ENCODE results near the gene KCNMB3. TPM values are rescaled to one million over a fixed set of nuclear protein-coding genes. Genes with fewer than 3 reads are reported as not detected.

The KCNMB3 gene, protein sequence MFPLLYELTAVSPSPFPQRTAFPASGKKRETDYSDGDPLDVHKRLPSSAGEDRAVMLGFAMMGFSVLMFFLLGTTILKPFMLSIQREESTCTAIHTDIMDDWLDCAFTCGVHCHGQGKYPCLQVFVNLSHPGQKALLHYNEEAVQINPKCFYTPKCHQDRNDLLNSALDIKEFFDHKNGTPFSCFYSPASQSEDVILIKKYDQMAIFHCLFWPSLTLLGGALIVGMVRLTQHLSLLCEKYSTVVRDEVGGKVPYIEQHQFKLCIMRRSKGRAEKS
- polyA plus RNA-seq (0.16 TPM in 1 of 2 replicates, not detected in the other), polyA minus RNA-seq (0.73 and 1.0 TPM in 2 replicates)

DNA sequence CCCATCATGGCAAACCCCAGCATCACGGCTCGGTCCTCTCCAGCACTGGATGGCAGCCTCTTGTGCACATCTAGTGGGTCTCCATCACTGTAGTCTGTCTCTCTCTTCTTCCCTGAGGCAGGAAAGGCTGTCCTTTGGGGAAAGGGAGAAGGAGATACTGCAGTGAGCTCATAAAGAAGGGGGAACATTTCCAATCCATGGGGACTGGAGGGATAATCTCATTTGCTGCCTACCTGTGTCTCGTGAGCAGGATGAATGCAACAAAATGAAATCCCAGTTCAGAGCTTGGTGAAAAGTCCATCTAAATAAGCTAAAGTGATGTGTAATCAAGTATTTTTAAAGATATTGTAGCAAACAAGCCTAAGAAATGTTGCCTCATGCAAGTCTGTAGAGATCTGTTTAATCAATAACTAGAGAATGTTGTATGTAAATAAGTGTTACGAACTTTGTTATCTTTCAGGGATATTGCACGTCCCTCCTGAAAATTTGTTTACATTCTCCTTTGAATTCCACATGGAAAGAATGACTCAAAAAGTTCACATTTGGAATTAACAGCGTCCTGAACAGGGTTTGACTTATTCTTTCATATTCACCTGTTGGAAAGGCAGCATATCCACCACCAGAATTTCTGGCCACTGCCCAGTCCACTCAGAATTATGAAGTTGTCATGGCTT lies at the start of gene KCNMB3:
Gene KCNMB3, minus strand, starts transcription at position 312 of the 674 bp plus-strand sequence. Its CDS starts 124 bp downstream, at position 188.
- Histone ChIP-seq H3K4me2 (ENCODE audit: low read length) (no peak within 1 kb of the TSS), H3K4me3 (ENCODE audit: low read length) (no peak within 1 kb of the TSS), H3K79me2 (replicated peaks; ENCODE audit: insufficient read depth, low read length) (no peaks in the 10 kb centered on the region), H2AFZ (ENCODE audit: low read depth, low read length) (no peak within 1 kb of the TSS), H3K27ac (ENCODE audit: low read length) (no peak within 1 kb of the TSS), H3K9me3 (ENCODE audit: low read length) (no peaks in the 10 kb centered on the region), H3K9ac (ENCODE audit: low read length) (no peak within 1 kb of the TSS), H3K9me2 (ENCODE audit: insufficient read depth, low read length) (no peaks in the 10 kb centered on the region), H3K36me3 (ENCODE audit: insufficient read depth, low read length) (no peaks in the 10 kb centered on the region), H3K27me3 (ENCODE audit: insufficient read depth, low read depth, low read length) (no peaks in the 10 kb centered on the region), H4K20me1 (ENCODE audit: insufficient read depth) (no peaks in the 10 kb centered on the region), H3F3A (ENCODE audit: insufficient read depth, low read length, poor library complexity, severe bottlenecking) (no peaks in the 10 kb centered on the region)
- TF ChIP-seq, protein P1, sequence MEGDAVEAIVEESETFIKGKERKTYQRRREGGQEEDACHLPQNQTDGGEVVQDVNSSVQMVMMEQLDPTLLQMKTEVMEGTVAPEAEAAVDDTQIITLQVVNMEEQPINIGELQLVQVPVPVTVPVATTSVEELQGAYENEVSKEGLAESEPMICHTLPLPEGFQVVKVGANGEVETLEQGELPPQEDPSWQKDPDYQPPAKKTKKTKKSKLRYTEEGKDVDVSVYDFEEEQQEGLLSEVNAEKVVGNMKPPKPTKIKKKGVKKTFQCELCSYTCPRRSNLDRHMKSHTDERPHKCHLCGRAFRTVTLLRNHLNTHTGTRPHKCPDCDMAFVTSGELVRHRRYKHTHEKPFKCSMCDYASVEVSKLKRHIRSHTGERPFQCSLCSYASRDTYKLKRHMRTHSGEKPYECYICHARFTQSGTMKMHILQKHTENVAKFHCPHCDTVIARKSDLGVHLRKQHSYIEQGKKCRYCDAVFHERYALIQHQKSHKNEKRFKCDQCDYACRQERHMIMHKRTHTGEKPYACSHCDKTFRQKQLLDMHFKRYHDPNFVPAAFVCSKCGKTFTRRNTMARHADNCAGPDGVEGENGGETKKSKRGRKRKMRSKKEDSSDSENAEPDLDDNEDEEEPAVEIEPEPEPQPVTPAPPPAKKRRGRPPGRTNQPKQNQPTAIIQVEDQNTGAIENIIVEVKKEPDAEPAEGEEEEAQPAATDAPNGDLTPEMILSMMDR (IDR thresholded peaks at IDR 0.05; ENCODE audit: poor library complexity, severe bottlenecking): no peak
- TF ChIP-seq POLR2AphosphoS5 (IDR thresholded peaks at IDR 0.05) (no peak), RAD21 (conservative IDR thresholded peaks at IDR 0.05) (no peak), EP300 (conservative IDR thresholded peaks at IDR 0.05; ENCODE audit: poor library complexity, severe bottlenecking) (no peak), TAF1 (IDR thresholded peaks at IDR 0.05; ENCODE audit: low read depth) (no peak), MXI1 (conservative IDR thresholded peaks at IDR 0.05; ENCODE audit: poor library complexity, severe bottlenecking) (no peak), SMC3 (conservative IDR thresholded peaks at IDR 0.05; ENCODE audit: poor library complexity) (no peak), EZH2 (IDR thresholded peaks at IDR 0.05; ENCODE audit: borderline replicate concordance, insufficient read depth, low read length, poor library complexity, severe bottlenecking) (no peak)
- TF ChIP-seq, protein P2, sequence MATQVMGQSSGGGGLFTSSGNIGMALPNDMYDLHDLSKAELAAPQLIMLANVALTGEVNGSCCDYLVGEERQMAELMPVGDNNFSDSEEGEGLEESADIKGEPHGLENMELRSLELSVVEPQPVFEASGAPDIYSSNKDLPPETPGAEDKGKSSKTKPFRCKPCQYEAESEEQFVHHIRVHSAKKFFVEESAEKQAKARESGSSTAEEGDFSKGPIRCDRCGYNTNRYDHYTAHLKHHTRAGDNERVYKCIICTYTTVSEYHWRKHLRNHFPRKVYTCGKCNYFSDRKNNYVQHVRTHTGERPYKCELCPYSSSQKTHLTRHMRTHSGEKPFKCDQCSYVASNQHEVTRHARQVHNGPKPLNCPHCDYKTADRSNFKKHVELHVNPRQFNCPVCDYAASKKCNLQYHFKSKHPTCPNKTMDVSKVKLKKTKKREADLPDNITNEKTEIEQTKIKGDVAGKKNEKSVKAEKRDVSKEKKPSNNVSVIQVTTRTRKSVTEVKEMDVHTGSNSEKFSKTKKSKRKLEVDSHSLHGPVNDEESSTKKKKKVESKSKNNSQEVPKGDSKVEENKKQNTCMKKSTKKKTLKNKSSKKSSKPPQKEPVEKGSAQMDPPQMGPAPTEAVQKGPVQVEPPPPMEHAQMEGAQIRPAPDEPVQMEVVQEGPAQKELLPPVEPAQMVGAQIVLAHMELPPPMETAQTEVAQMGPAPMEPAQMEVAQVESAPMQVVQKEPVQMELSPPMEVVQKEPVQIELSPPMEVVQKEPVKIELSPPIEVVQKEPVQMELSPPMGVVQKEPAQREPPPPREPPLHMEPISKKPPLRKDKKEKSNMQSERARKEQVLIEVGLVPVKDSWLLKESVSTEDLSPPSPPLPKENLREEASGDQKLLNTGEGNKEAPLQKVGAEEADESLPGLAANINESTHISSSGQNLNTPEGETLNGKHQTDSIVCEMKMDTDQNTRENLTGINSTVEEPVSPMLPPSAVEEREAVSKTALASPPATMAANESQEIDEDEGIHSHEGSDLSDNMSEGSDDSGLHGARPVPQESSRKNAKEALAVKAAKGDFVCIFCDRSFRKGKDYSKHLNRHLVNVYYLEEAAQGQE (IDR thresholded peaks at IDR 0.05; ENCODE audit: borderline replicate concordance): no peak

DNA sequence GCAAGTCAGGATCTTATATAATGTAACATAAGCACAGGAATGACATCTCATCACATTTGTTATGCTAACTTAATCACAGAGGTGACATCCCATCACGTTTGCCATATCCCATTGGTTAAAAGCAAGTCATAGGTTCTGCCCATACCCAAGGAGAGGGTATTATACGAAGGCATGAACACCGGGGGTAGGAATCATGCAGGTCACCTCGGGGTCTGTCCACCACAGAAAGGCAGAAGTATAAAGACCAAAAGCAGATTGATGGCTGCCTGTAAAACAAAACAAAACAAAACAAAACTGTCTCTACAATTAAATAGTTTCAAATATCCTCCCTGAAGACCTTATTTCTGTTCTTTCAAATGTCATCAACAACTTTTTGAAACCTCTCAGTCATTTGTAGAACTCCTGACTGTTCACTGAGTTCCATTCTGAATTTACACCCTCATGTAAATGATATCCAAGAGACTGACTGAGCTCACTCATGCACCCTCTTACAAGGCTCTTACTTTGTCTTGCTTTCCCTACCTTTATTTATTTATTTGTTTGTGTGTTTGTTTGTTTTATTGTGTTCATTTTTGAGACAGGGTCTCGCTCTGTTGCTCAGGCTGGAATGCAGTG lies 49.2 kb upstream of the KCNMB3 start:
- H3K36me3 ChIP-seq (ENCODE audit: insufficient read depth, low read length): no peaks in the 10 kb centered on the region
- no peak overlapping the region for H3K9ac ChIP-seq (ENCODE audit: low read length)
- no peaks in the 10 kb centered on the region for H3K27me3 ChIP-seq (ENCODE audit: insufficient read depth, low read depth, low read length)
- H3K4me2 ChIP-seq (ENCODE audit: low read length): no peak overlapping the region
- H3K27ac ChIP-seq (ENCODE audit: low read length): no peak overlapping the region
- no peaks in the 10 kb centered on the region for H3K9me3 ChIP-seq (ENCODE audit: low read length)
- H3K79me2 ChIP-seq (replicated peaks; ENCODE audit: insufficient read depth, low read length): no peaks in the 10 kb centered on the region
- H4K20me1 ChIP-seq (ENCODE audit: insufficient read depth): no peaks in the 10 kb centered on the region
- no peaks in the 10 kb centered on the region for H3K9me2 ChIP-seq (ENCODE audit: insufficient read depth, low read length)
- H2AFZ ChIP-seq (ENCODE audit: low read depth, low read length): no peak overlapping the region
- no peaks in the 10 kb centered on the region for H3F3A ChIP-seq (ENCODE audit: insufficient read depth, low read length, poor library complexity, severe bottlenecking)
- H3K4me3 ChIP-seq (ENCODE audit: low read length): no peak overlapping the region
- TF ChIP-seq RAD21 (conservative IDR thresholded peaks at IDR 0.05) (no peak), POLR2AphosphoS5 (IDR thresholded peaks at IDR 0.05) (no peak), MXI1 (conservative IDR thresholded peaks at IDR 0.05; ENCODE audit: poor library complexity, severe bottlenecking) (no peak), EZH2 (IDR thresholded peaks at IDR 0.05; ENCODE audit: borderline replicate concordance, insufficient read depth, low read length, poor library complexity, severe bottlenecking) (no peak), TAF1 (IDR thresholded peaks at IDR 0.05; ENCODE audit: low read depth) (no peak), EP300 (conservative IDR thresholded peaks at IDR 0.05; ENCODE audit: poor library complexity, severe bottlenecking) (no peak), SMC3 (conservative IDR thresholded peaks at IDR 0.05; ENCODE audit: poor library complexity) (no peak)
- TF ChIP-seq, protein P1 (IDR thresholded peaks at IDR 0.05; ENCODE audit: poor library complexity, severe bottlenecking): no peak
- TF ChIP-seq, protein P2 (IDR thresholded peaks at IDR 0.05; ENCODE audit: borderline replicate concordance): no peak

Measured in neural cell (in vitro differentiated cells).